Measurements from ENCODE around the gene EPHA3.
"Not testable (repeated sequence)": the region's sequence is repeated elsewhere in the genome, so short reads cannot be mapped to it uniquely, and the experiment has no call there.

EPHA3 gene

DNA sequence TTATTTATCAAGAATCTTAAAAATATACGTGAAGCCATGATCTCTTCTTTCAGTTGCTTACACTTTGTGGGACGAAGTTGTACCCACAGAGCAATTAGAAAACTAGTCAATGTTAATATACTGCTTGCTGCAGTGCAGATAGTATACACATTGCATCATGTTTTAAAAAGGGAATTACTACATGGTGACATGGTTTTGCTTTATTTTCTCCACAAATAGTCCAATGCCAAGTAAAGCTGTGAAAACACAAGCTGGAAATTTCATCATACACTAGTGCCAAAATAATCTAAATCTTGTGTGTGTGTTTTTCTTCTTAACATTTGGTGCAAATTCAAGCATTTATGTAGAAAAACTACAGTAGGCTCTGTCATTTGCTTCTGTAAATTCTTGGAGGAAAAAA, 233.0 kb downstream of the EPHA3 start:
- Histone ChIP-seq H3K9me3 (ENCODE audit: severe bottlenecking) (no peaks in the 10 kb centered on the region), H3K27ac (ENCODE audit: poor library complexity, severe bottlenecking) (no peak overlapping the region), H3K4me1 (ENCODE audit: insufficient read depth, poor library complexity, severe bottlenecking) (no peaks in the 10 kb centered on the region), H3K4me3 (ENCODE audit: severe bottlenecking) (no peak overlapping the region), H3K27me3 (ENCODE audit: insufficient read depth, poor library complexity, severe bottlenecking) (no peaks in the 10 kb centered on the region), H3K36me3 (ENCODE audit: low read depth) (no peaks in the 10 kb centered on the region)
- no peak for DNase-seq (ENCODE audit: low spot score)
- TF ChIP-seq, protein P1, sequence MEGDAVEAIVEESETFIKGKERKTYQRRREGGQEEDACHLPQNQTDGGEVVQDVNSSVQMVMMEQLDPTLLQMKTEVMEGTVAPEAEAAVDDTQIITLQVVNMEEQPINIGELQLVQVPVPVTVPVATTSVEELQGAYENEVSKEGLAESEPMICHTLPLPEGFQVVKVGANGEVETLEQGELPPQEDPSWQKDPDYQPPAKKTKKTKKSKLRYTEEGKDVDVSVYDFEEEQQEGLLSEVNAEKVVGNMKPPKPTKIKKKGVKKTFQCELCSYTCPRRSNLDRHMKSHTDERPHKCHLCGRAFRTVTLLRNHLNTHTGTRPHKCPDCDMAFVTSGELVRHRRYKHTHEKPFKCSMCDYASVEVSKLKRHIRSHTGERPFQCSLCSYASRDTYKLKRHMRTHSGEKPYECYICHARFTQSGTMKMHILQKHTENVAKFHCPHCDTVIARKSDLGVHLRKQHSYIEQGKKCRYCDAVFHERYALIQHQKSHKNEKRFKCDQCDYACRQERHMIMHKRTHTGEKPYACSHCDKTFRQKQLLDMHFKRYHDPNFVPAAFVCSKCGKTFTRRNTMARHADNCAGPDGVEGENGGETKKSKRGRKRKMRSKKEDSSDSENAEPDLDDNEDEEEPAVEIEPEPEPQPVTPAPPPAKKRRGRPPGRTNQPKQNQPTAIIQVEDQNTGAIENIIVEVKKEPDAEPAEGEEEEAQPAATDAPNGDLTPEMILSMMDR (IDR thresholded peaks at IDR 0.05; ENCODE audit: poor library complexity, severe bottlenecking) = no peak
- no peak for ATAC-seq (ENCODE audit: low read depth)

DNA sequence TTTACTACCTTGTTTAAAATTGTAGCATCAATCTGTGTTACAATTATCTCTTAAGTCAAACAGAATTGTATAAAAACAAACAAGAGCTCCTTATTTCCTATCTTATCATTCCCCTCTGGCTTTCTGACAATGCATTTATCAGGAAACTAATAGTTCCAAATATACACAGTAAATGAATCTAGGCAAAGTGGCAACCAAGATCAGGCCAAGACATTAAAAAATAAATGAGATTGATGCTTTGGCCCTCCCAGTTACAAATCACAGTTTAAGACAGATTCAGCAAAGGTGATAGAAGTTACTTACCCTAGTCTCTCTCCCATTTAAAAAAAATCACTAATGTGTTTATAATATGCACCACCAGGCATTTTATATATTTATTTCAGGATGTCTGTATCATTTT, 236.7 kb downstream of the EPHA3 start:
- no peaks in the 10 kb centered on the region for H3K36me3 ChIP-seq (ENCODE audit: low read depth)
- no peak for ATAC-seq (ENCODE audit: low read depth)
- H3K4me1 ChIP-seq (ENCODE audit: insufficient read depth, poor library complexity, severe bottlenecking) = no peaks in the 10 kb centered on the region
- TF ChIP-seq, protein P1 (IDR thresholded peaks at IDR 0.05; ENCODE audit: poor library complexity, severe bottlenecking) = no peak
- no peak for DNase-seq (ENCODE audit: low spot score)
- no peaks in the 10 kb centered on the region for H3K27me3 ChIP-seq (ENCODE audit: insufficient read depth, poor library complexity, severe bottlenecking)
- H3K4me3 ChIP-seq (ENCODE audit: severe bottlenecking) = no peak overlapping the region
- no peak overlapping the region for H3K27ac ChIP-seq (ENCODE audit: poor library complexity, severe bottlenecking)
- no peaks in the 10 kb centered on the region for H3K9me3 ChIP-seq (ENCODE audit: severe bottlenecking)

DNA sequence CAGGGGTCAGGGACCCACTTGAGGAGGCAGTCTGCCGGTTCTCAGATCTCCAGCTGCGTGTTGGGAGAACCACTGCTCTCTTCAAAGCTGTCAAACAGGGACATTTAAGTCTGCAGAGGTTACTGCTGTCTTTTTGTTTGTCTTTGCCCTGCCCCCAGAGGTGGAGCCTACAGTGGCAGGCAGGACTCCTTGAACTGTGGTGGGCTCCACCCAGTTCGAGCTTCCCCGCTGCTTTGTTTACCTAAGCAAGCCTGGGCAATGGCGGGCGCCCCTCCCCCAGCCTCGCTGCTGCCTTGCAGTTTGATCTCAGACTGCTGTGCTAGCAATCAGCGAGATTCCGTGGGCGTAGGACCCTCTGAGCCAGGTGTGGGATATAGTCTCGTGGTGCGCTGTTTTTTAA, 243.5 kb downstream of the EPHA3 start:
- not testable (repeated sequence) for ATAC-seq (ENCODE audit: low read depth); DNase-seq (ENCODE audit: low spot score); H3K27ac ChIP-seq (ENCODE audit: poor library complexity, severe bottlenecking); H3K27me3 ChIP-seq (ENCODE audit: insufficient read depth, poor library complexity, severe bottlenecking); H3K4me1 ChIP-seq (ENCODE audit: insufficient read depth, poor library complexity, severe bottlenecking); H3K9me3 ChIP-seq (ENCODE audit: severe bottlenecking); H3K36me3 ChIP-seq (ENCODE audit: low read depth); H3K4me3 ChIP-seq (ENCODE audit: severe bottlenecking)

DNA sequence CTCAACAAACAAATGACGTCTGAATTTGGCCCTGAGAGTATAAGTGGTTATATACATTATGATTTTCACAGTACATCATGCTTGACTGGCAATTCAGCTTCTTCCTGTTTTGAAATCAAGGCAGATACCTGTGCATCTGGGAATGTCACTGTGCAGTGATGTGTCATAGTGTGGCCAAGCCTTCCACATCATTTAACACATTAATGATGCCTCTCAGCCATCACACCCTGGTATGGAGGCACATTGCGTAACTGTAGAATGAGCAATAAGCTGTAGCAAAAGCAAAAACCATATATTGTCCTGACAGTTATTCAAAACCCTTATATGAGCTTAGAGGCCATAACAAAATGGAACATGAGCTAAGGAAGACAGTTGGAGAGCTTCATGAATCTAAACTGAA, 246.0 kb downstream of the EPHA3 start:
- no peak overlapping the region for H3K4me3 ChIP-seq (ENCODE audit: severe bottlenecking)
- no peak for DNase-seq (ENCODE audit: low spot score)
- H3K27ac ChIP-seq (ENCODE audit: poor library complexity, severe bottlenecking) = no peak overlapping the region
- TF ChIP-seq, protein P1 (IDR thresholded peaks at IDR 0.05; ENCODE audit: poor library complexity, severe bottlenecking) = no peak
- peak; percentile 33; the same call in 1 of the 3 replicates for ATAC-seq (ENCODE audit: low read depth)
- no peaks in the 10 kb centered on the region for H3K36me3 ChIP-seq (ENCODE audit: low read depth)
- H3K27me3 ChIP-seq (ENCODE audit: insufficient read depth, poor library complexity, severe bottlenecking) = no peaks in the 10 kb centered on the region
- no peaks in the 10 kb centered on the region for H3K9me3 ChIP-seq (ENCODE audit: severe bottlenecking)
- peaks cover 3% of the 10 kb centered on the region for H3K4me1 ChIP-seq (ENCODE audit: insufficient read depth, poor library complexity, severe bottlenecking)

DNA sequence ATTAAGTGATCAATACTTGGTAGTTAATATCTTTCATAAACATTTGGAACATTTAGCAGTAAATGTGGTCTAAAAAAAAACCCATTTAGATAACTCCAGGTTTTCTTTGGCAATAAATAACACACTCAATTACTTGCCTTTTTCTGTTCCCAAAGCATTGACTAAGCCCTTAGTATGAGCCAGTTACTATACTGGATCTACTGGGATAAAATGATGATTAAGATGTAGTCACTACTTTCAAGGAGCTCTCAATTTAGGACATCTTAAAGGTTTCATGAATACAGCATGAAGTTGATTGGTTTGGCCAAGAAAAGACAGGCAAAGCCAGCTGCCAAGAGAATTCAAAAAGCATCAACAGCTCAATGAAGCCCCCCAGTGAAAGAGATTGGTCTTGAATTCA, 250.9 kb downstream of the EPHA3 start:
- peaks cover 3% of the 10 kb centered on the region for H3K4me1 ChIP-seq (ENCODE audit: insufficient read depth, poor library complexity, severe bottlenecking)
- DNase-seq (ENCODE audit: low spot score) = no peak
- H3K4me3 ChIP-seq (ENCODE audit: severe bottlenecking) = no peak overlapping the region
- TF ChIP-seq, protein P1 (IDR thresholded peaks at IDR 0.05; ENCODE audit: poor library complexity, severe bottlenecking) = no peak
- H3K27ac ChIP-seq (ENCODE audit: poor library complexity, severe bottlenecking) = no peak overlapping the region
- no peaks in the 10 kb centered on the region for H3K9me3 ChIP-seq (ENCODE audit: severe bottlenecking)
- no peak for ATAC-seq (ENCODE audit: low read depth)
- no peaks in the 10 kb centered on the region for H3K36me3 ChIP-seq (ENCODE audit: low read depth)
- no peaks in the 10 kb centered on the region for H3K27me3 ChIP-seq (ENCODE audit: insufficient read depth, poor library complexity, severe bottlenecking)
